Jurkat, Clone E6-1 (cell line): ENCODE data around the gene ANKS1B. TPM values are rescaled to one million over a fixed set of nuclear protein-coding genes. Genes with fewer than 3 reads are reported as not detected.
A peak's percentile ranks its signal among the peaks of the same experiment; 100 is the strongest.
"Not testable (repeated sequence)": the region's sequence is repeated elsewhere in the genome, so short reads cannot be mapped to it uniquely, and the experiment has no call there.

Source experiments
- DNase-seq: peaks from one replicate; pipeline ENCODE4 v3.0.0-alpha.2; 2011; ENCODE audit warnings: low read depth, low spot score
- H3K4me3 ChIP-seq: 2 replicates; pipeline ENCODE4 v1.5.1; 2011; ENCODE audit warnings: mild to moderate bottlenecking, low read length, control low read depth, moderate library complexity
- polyA plus RNA-seq: library from polyadenylated mRNA; unstranded; fragments of >200 nt; gene quantifications from one replicate; pipeline ENCODE4 v1.2.1, GENCODE V29; 2012; ENCODE audit warnings: missing spikeins; ENCODE audit not compliant: insufficient read length, insufficient read depth

The ANKS1B gene
- polyA plus RNA-seq = not detected

GRCh38 chr12:99984271-99985128 is at the start of gene ANKS1B:
Gene ANKS1B (minus strand): TSS chr12:99984936. CDS start chr12:99984237, 699 bp downstream.
- no peak for DNase-seq
- H3K4me3 ChIP-seq = peak within 1 kb of the TSS; percentile 44

GRCh38 chr12:100031836-100032235 is 47.1 kb upstream of the ANKS1B start:
- DNase-seq = no peak
- H3K4me3 ChIP-seq = no peak overlapping the region

- no peak for DNase-seq
- no peak overlapping the region for H3K4me3 ChIP-seq
Measured at GRCh38 chr12:100027671-100028070, 42.9 kb upstream of the ANKS1B start.

- DNase-seq = no peak
Measured at GRCh38 chr12:100026241-100026640, 41.5 kb upstream of the ANKS1B start.

GRCh38 chr12:100024974-100025555 is 40.3 kb upstream of the ANKS1B start:
- H3K4me3 ChIP-seq = no peak overlapping the region
- no peak for DNase-seq

More at GRCh38 chr12:100026241-100026640, 41.5 kb upstream of the ANKS1B start:
- no peak overlapping the region for H3K4me3 ChIP-seq

GRCh38 chr12:100020370-100020769 is 35.6 kb upstream of the ANKS1B start:
- no peak for DNase-seq
- H3K4me3 ChIP-seq = no peak overlapping the region

- DNase-seq = no peak
- no peak overlapping the region for H3K4me3 ChIP-seq
Measured at GRCh38 chr12:100017056-100017455, 32.3 kb upstream of the ANKS1B start.

GRCh38 chr12:100016304-100016703 is 31.6 kb upstream of the ANKS1B start:
- H3K4me3 ChIP-seq, DNase-seq: not testable (repeated sequence)

- not testable (repeated sequence) for DNase-seq, H3K4me3 ChIP-seq
Measured at GRCh38 chr12:100005846-100006245, 21.1 kb upstream of the ANKS1B start.

- DNase-seq = no peak
- no peak overlapping the region for H3K4me3 ChIP-seq
Measured at GRCh38 chr12:99997806-99998205, 13.1 kb upstream of the ANKS1B start.

- no peak overlapping the region for H3K4me3 ChIP-seq
- DNase-seq = no peak
Measured at GRCh38 chr12:99996095-99996494, 11.4 kb upstream of the ANKS1B start.

- H3K4me3 ChIP-seq = no peak overlapping the region
- no peak for DNase-seq
Measured at GRCh38 chr12:99985631-99986030, 895 bp upstream of the ANKS1B start.

- peak overlapping the region; percentile 44 for H3K4me3 ChIP-seq
- no peak for DNase-seq
Measured at GRCh38 chr12:99985129-99985570, 414 bp upstream of the ANKS1B start.

GRCh38 chr12:99983456-99984258 is 1.1 kb downstream of the ANKS1B start:
- no peak for DNase-seq
- no peak overlapping the region for H3K4me3 ChIP-seq

GRCh38 chr12:99981639-99982190 is 3.0 kb downstream of the ANKS1B start:
- no peak overlapping the region for H3K4me3 ChIP-seq
- no peak for DNase-seq

GRCh38 chr12:99979471-99979870 is 5.3 kb downstream of the ANKS1B start:
- H3K4me3 ChIP-seq = no peak overlapping the region
- no peak for DNase-seq

- DNase-seq = no peak
- H3K4me3 ChIP-seq = no peak overlapping the region
Measured at GRCh38 chr12:99978152-99978551, 6.6 kb downstream of the ANKS1B start.

- DNase-seq = no peak
- no peak overlapping the region for H3K4me3 ChIP-seq
Measured at GRCh38 chr12:99977550-99977949, 7.2 kb downstream of the ANKS1B start.

GRCh38 chr12:99976762-99977161 is 8.0 kb downstream of the ANKS1B start:
- H3K4me3 ChIP-seq = no peak overlapping the region
- no peak for DNase-seq
